ENCODE results near the gene TSPAN18. TPM values are rescaled to one million over a fixed set of nuclear protein-coding genes. Genes with fewer than 3 reads are reported as not detected.

Gene TSPAN18
- total and polyA plus RNA-seq, 11 donors: 40.0 to 151 (median 74.9) TPM

GRCh38 chr11:44814881-44815592 is 88.3 kb downstream of the TSPAN18 start:
- H3K36me3 ChIP-seq: peaks cover 0 to 10% (median 0%) of the 10 kb centered on the region in 9 donors
- ATAC-seq (peak in 1 of 4 donors; percentile 15), DNase-seq (no peak)
- peak overlapping the region in 7 of 12 donors; percentile 10 to 47 (median 36) for H3K27ac ChIP-seq
- WGBS, 4 donors: 61 to 65% (median 63%) methylated on average over 4 to 5 of the region's 5 CpGs
- intact Hi-C loops (cut with DNase I): loop anchor here in 4 of 10 donors (5.0 kb wide), 3 partner anchors 33 to 47 kb away; no protein-coding TSS in a partner anchor
- H3K4me3 ChIP-seq: no peak overlapping the region
- H3K9me3 ChIP-seq: no peaks in the 10 kb centered on the region
- TF ChIP-seq CTCF (IDR thresholded peaks at IDR 0.05) (no peak), POLR2A (IDR thresholded peaks at IDR 0.05) (no peak)
- no peaks in the 10 kb centered on the region for H3K27me3 ChIP-seq
- H3K4me1 ChIP-seq: peaks cover 6 to 96% (median 74%) of the 10 kb centered on the region in 12 donors

GRCh38 chr11:44815917-44816456 is 89.2 kb downstream of the TSPAN18 start:
- Histone ChIP-seq H3K4me3 (no peak overlapping the region), H3K9me3 (no peaks in the 10 kb centered on the region), H3K27me3 (no peaks in the 10 kb centered on the region), H3K4me1 (peaks cover 6 to 91% (median 67%) of the 10 kb centered on the region in 12 donors), H3K27ac (peak overlapping the region in 2 of 12 donors; percentile 36 to 47), H3K36me3 (peaks cover 0 to 10% (median 0%) of the 10 kb centered on the region in 9 donors)
- WGBS, 4 donors: 90 to 96% (median 94%) methylated on average over 8 of the region's 8 CpGs
- ATAC-seq (no peak), DNase-seq (no peak)
- no peak for TF ChIP-seq CTCF (IDR thresholded peaks at IDR 0.05)
- no peak for TF ChIP-seq POLR2A (IDR thresholded peaks at IDR 0.05)
- intact Hi-C loops (cut with DNase I): loop anchor here in 2 of 10 donors (5.0 kb wide), 2 partner anchors 34 to 46 kb away; no protein-coding TSS in a partner anchor

GRCh38 chr11:44816761-44817160 is 90.0 kb downstream of the TSPAN18 start:
- DNase-seq (no peak), ATAC-seq (no peak)
- no peak for TF ChIP-seq POLR2A (IDR thresholded peaks at IDR 0.05)
- TF ChIP-seq CTCF (IDR thresholded peaks at IDR 0.05): no peak
- H3K27me3 ChIP-seq: no peaks in the 10 kb centered on the region
- H3K9me3 ChIP-seq: no peaks in the 10 kb centered on the region
- H3K4me1 ChIP-seq: peaks cover 6 to 89% (median 62%) of the 10 kb centered on the region in 12 donors
- WGBS, 4 donors: 94 to 100% (median 94%) methylated on average over 2 to 3 of the region's 3 CpGs
- peak overlapping the region in 7 of 12 donors; percentile 25 to 66 (median 53) for H3K27ac ChIP-seq
- H3K36me3 ChIP-seq: peaks cover 0 to 10% (median 0%) of the 10 kb centered on the region in 9 donors
- intact Hi-C loops (cut with DNase I): loop anchor here in 2 of 10 donors (5.0 kb wide), 2 partner anchors 34 to 46 kb away; no protein-coding TSS in a partner anchor
- no peak overlapping the region for H3K4me3 ChIP-seq
